Liver (tissue), 3 donors: ENCODE results near the gene MYRFL.
A peak's percentile ranks its signal among the peaks of the same experiment; 100 is the strongest.

Experiments used
- FOXA1 ChIP-seq: IDR thresholded peaks from 2 replicates; pipeline ENCODE4 v1.6.1; 2016; ENCODE audit warnings: antibody characterized with exemption
- JUND ChIP-seq, 2 donors: IDR thresholded peaks; 2 replicates each; pipeline ENCODE4 v1.6.1; 2016; ENCODE audit warnings: antibody characterized with exemption in 2 of 2
- TAF1 ChIP-seq: conservative IDR thresholded peaks from 2 replicates; pipeline ENCODE4 v1.6.1; 2016; ENCODE audit warnings: antibody characterized with exemption, mild to moderate bottlenecking
- YY1 ChIP-seq: IDR thresholded peaks from 2 replicates; pipeline ENCODE4 v1.6.1; 2016; ENCODE audit warnings: antibody characterized with exemption, mild to moderate bottlenecking
- TF ChIP-seq, protein P1 (sequence below): fragments of 150-350 bp; IDR thresholded peaks from 2 replicates; pipeline ENCODE4 v1.5.1; 2017; ENCODE audit warnings: improper control_type of control experiment, low read depth, low read length; ENCODE audit not compliant: missing input control
- TF ChIP-seq, protein P2 (sequence below): IDR thresholded peaks from 2 replicates; pipeline ENCODE4 v1.6.1; 2016; ENCODE audit warnings: antibody characterized with exemption
- TF ChIP-seq, protein P3 (sequence below): IDR thresholded peaks from 2 replicates; pipeline ENCODE4 v1.6.1; 2016; ENCODE audit warnings: antibody characterized with exemption
- donor health status: healthy.
- donor health status: healthy.

DNA sequence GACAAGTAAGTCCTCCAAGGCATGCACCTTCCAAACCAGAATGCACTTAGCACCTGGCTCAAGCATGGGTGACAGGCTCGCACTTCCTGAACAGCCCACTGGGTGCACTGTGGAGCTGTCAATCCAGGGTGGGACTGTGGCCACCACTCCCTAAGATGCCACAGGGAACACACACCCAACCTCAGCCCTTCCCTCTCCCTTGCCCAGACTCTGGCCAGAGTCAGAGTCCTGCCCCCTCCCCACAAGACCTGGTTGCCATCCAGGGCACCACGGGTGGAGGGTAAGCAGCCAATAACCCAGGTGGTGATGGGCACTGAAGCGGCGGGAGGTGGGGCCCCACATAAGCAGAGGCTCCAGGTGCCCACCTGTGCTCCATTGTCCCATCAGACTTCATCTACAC lies 160.6 kb downstream of the MYRFL start:
- no peak for TF ChIP-seq TAF1
- TF ChIP-seq FOXA1: no peak
- TF ChIP-seq, protein P1, sequence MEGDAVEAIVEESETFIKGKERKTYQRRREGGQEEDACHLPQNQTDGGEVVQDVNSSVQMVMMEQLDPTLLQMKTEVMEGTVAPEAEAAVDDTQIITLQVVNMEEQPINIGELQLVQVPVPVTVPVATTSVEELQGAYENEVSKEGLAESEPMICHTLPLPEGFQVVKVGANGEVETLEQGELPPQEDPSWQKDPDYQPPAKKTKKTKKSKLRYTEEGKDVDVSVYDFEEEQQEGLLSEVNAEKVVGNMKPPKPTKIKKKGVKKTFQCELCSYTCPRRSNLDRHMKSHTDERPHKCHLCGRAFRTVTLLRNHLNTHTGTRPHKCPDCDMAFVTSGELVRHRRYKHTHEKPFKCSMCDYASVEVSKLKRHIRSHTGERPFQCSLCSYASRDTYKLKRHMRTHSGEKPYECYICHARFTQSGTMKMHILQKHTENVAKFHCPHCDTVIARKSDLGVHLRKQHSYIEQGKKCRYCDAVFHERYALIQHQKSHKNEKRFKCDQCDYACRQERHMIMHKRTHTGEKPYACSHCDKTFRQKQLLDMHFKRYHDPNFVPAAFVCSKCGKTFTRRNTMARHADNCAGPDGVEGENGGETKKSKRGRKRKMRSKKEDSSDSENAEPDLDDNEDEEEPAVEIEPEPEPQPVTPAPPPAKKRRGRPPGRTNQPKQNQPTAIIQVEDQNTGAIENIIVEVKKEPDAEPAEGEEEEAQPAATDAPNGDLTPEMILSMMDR: peak; percentile 21
- no peak for TF ChIP-seq YY1
- no peak for TF ChIP-seq JUND (IDR thresholded peaks at IDR 0.05)
- TF ChIP-seq, protein P2, sequence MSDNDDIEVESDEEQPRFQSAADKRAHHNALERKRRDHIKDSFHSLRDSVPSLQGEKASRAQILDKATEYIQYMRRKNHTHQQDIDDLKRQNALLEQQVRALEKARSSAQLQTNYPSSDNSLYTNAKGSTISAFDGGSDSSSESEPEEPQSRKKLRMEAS: no peak
- TF ChIP-seq, protein P3, sequence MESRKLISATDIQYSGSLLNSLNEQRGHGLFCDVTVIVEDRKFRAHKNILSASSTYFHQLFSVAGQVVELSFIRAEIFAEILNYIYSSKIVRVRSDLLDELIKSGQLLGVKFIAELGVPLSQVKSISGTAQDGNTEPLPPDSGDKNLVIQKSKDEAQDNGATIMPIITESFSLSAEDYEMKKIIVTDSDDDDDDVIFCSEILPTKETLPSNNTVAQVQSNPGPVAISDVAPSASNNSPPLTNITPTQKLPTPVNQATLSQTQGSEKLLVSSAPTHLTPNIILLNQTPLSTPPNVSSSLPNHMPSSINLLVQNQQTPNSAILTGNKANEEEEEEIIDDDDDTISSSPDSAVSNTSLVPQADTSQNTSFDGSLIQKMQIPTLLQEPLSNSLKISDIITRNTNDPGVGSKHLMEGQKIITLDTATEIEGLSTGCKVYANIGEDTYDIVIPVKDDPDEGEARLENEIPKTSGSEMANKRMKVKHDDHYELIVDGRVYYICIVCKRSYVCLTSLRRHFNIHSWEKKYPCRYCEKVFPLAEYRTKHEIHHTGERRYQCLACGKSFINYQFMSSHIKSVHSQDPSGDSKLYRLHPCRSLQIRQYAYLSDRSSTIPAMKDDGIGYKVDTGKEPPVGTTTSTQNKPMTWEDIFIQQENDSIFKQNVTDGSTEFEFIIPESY: no peak
